Kidney epithelial cell (primary cell): ENCODE results near the gene NAA35. TPM values are rescaled to one million over a fixed set of nuclear protein-coding genes. Genes with fewer than 3 reads are reported as not detected.

ENCODE experiments used
- DNase-seq: peaks from one replicate; pipeline ENCODE4 v3.0.0-alpha.2; 2010; ENCODE audit warnings: low read depth
- H3K27me3 ChIP-seq: 2 replicates; pipeline ENCODE4 v1.6.0; 2011; ENCODE audit warnings: low read length; ENCODE audit not compliant: control insufficient read depth, insufficient read depth
- H3K36me3 ChIP-seq: 2 replicates; pipeline ENCODE4 v1.5.1; 2011; ENCODE audit warnings: low read length; ENCODE audit not compliant: control insufficient read depth, insufficient read depth
- H3K4me3 ChIP-seq: 2 replicates; pipeline ENCODE4 v1.5.1; 2011; ENCODE audit warnings: low read depth, mild to moderate bottlenecking, control low read depth, low read length
- total RNA-seq: library from RNA; depleted of rRNA; stranded (reverse); fragments of >200 nt; gene quantifications from 2 replicates; pipeline ENCODE4 v1.2.3, GENCODE V29; 2015
- TF ChIP-seq, protein P1 (sequence below): IDR thresholded peaks from 2 replicates; pipeline ENCODE4 v1.5.1; 2011; ENCODE audit warnings: mild to moderate bottlenecking, moderate library complexity, low read length, control low read depth, inconsistent platforms; ENCODE audit not compliant: insufficient read depth, poor library complexity, severe bottlenecking

The NAA35 gene
- total RNA-seq, 1 donor from 2014 or later = 30.3 TPM

DNA sequence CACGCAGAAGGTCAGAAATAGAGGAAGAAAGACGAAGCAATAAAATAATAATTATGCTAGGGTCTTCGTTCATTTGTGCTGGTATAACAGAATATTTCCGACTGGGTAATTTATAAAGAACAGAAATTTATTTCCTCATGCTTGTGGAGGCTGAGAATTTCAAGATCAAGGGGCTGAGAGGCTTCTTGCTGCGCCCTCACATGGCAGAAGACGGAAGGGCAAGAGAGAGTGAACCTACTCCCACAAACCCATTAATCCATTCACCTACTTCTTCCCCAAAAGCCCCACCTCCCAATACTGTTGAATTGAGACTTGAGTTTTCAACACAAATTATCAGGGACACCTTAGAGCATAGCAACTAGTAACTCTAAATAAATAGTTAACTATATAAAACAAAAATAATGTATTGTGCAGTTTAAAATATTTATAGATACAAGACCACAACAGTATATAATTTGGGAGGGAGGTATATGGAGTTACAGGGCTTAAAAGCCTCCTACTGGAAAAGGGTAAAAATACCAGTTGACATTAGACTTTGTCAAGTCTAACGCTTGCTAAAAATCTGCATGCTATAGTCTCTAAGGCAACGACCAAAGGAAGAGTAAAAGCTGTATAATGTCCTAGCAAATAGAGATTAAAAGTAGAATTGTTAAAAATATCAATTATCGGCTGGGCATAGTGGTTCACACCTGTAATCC is 40.3 kb upstream of the NAA35 start:
- TF ChIP-seq, protein P1, sequence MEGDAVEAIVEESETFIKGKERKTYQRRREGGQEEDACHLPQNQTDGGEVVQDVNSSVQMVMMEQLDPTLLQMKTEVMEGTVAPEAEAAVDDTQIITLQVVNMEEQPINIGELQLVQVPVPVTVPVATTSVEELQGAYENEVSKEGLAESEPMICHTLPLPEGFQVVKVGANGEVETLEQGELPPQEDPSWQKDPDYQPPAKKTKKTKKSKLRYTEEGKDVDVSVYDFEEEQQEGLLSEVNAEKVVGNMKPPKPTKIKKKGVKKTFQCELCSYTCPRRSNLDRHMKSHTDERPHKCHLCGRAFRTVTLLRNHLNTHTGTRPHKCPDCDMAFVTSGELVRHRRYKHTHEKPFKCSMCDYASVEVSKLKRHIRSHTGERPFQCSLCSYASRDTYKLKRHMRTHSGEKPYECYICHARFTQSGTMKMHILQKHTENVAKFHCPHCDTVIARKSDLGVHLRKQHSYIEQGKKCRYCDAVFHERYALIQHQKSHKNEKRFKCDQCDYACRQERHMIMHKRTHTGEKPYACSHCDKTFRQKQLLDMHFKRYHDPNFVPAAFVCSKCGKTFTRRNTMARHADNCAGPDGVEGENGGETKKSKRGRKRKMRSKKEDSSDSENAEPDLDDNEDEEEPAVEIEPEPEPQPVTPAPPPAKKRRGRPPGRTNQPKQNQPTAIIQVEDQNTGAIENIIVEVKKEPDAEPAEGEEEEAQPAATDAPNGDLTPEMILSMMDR = peak; percentile 75
- Histone ChIP-seq H3K36me3 (no peaks in the 10 kb centered on the region), H3K27me3 (no peaks in the 10 kb centered on the region), H3K4me3 (no peak overlapping the region)
- no peak for DNase-seq

DNA sequence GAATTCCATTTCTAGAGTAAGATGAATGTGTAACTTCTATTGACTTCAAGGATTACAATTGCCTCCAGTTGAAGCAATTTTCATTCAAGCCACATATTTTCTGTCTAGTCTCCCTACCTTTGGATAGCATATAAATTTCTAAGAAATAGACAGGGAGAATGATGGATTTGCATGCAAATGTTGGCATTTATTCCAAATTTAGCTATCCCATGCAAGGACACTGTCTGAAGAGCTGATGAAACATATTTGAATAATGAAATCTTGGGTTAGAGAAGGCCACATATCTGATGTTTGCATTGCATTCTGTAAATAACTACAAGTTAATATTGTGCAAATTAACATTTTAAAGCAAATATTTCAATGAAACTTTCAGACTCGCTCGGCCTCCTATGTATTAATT is 36.0 kb upstream of the NAA35 start:
- DNase-seq = no peak
- Histone ChIP-seq H3K36me3 (no peaks in the 10 kb centered on the region), H3K27me3 (no peaks in the 10 kb centered on the region), H3K4me3 (no peak overlapping the region)
- TF ChIP-seq, protein P1 = no peak

DNA sequence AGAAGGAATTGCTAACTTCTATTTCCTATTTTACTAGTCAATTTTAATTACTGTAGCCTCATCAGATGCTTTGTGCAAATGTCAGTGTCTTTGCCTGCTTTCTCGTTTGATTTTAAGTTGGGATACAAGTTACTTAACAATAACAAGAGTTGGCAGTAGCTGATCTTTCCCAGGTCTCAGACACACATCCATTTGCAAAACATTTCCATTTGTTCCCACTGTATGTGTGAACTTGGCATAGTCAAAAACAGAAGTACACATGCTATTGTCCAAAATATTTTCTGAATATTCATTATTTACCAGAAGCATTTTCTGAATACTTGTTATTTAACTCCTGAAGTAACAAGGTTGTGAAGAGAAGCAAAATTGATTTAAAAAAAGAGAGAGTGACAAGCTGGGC is 35.0 kb upstream of the NAA35 start:
- Histone ChIP-seq H3K27me3 (no peaks in the 10 kb centered on the region), H3K4me3 (no peak overlapping the region), H3K36me3 (no peaks in the 10 kb centered on the region)
- TF ChIP-seq, protein P1 = no peak
- DNase-seq = no peak

DNA sequence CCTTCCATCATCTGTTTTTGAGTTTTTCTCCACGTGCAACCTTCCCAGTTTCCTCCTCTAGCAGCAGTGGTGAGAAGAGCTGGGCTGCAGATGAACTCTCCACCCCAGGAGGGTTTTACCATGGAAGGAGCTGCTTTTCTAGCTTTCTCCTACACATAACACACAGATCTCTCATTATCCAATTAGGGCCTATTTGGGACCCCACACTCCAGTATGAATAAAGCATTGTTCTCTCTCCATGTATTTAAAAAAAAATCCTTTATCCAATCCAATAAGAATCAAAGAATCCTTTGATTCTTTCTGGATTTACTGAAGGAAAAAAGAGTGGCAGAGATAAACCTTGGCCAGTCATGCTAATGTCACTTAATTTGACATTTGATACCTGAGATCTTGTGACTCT is 31.6 kb upstream of the NAA35 start:
- Histone ChIP-seq H3K27me3 (no peaks in the 10 kb centered on the region), H3K36me3 (no peaks in the 10 kb centered on the region), H3K4me3 (no peak overlapping the region)
- no peak for DNase-seq
- TF ChIP-seq, protein P1 = no peak

DNA sequence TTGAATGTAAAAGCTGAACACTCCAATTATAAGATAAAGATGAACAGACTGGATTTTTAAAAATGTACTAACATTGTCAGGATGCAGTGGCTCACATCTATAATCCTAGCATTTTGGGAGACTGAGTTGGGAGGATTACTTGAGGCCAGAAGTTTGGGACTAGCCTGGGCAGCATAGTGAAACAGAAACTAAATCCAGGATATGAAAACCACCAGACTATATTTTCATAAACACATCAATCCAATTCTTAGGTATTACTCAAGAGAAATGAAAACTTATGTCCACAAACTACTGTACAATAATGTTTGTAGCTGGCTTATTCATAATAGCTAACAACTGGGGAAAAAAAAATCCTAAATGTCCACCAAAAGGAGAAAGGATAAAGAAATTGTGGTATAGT is 26.8 kb upstream of the NAA35 start:
- H3K27me3 ChIP-seq = no peaks in the 10 kb centered on the region
- no peaks in the 10 kb centered on the region for H3K36me3 ChIP-seq
- H3K4me3 ChIP-seq = no peak overlapping the region
- TF ChIP-seq, protein P1 = no peak
- DNase-seq = no peak

DNA sequence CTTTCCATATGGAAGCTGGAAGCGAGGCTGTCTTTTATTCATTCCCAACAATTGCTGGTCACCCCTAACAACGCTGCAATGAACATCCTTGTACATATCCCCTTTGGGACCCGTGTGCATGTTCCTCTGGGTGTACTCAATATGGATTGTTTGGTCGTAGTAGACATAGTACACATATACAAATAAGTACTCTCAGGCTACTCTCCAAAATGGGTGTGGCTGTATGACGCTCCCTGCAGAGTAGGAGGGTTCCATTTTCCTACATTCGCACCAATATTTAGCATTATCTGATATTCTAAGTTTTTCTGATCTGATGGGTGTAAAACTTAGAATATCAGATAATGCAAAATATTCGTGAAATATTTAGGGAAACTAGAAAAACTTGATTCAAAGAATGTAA is 23.2 kb upstream of the NAA35 start:
- TF ChIP-seq, protein P1 = no peak
- H3K4me3 ChIP-seq = no peak overlapping the region
- no peaks in the 10 kb centered on the region for H3K27me3 ChIP-seq
- no peak for DNase-seq
- no peaks in the 10 kb centered on the region for H3K36me3 ChIP-seq
